OCI-LY3 (cell line): ENCODE data around the gene HSDL2.

Source experiments
- EZH2phosphoT487 ChIP-seq: fragments of 200-600 bp; shearing (Covaris generic); IDR thresholded peaks from 2 replicates; pipeline ENCODE4 v1.6.1; 2018; ENCODE audit warnings: antibody characterized with exemption, mixed run types, low read depth
- TF ChIP-seq, protein P1 (sequence below): fragments of 200-600, 300-600 bp; sonication (generic); IDR thresholded peaks from 2 replicates; pipeline ENCODE4 v1.5.1; 2014; ENCODE audit warnings: antibody characterized with exemption, low read length, low read depth

- TF ChIP-seq, protein P1, sequence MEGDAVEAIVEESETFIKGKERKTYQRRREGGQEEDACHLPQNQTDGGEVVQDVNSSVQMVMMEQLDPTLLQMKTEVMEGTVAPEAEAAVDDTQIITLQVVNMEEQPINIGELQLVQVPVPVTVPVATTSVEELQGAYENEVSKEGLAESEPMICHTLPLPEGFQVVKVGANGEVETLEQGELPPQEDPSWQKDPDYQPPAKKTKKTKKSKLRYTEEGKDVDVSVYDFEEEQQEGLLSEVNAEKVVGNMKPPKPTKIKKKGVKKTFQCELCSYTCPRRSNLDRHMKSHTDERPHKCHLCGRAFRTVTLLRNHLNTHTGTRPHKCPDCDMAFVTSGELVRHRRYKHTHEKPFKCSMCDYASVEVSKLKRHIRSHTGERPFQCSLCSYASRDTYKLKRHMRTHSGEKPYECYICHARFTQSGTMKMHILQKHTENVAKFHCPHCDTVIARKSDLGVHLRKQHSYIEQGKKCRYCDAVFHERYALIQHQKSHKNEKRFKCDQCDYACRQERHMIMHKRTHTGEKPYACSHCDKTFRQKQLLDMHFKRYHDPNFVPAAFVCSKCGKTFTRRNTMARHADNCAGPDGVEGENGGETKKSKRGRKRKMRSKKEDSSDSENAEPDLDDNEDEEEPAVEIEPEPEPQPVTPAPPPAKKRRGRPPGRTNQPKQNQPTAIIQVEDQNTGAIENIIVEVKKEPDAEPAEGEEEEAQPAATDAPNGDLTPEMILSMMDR, result no peak
- no peak for TF ChIP-seq EZH2phosphoT487
Observed at GRCh38 chr9:112367465-112367864, 12.4 kb upstream of the HSDL2 start.
